Measurements from ENCODE around the gene WDFY4.

DNA sequence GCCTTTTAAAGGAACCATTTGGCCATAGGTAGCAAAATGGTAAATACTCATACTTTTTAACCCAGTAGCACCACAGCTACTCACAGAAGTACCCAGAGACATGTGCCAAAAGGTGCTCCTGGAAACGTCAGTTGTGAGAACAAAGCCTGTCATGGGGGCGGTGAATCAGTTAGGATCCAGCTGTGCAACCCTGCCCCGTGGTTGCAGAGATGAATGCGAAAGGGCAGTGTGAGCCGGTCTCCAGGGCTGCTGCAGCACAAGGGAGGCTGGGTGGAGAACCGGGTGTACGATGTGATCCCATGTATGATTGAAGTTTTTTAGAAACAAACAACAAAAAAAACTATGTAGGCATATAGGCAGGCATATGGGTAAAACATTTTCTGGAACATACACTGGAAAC, 256.3 kb downstream of the WDFY4 start:
- TF ChIP-seq, protein P1, sequence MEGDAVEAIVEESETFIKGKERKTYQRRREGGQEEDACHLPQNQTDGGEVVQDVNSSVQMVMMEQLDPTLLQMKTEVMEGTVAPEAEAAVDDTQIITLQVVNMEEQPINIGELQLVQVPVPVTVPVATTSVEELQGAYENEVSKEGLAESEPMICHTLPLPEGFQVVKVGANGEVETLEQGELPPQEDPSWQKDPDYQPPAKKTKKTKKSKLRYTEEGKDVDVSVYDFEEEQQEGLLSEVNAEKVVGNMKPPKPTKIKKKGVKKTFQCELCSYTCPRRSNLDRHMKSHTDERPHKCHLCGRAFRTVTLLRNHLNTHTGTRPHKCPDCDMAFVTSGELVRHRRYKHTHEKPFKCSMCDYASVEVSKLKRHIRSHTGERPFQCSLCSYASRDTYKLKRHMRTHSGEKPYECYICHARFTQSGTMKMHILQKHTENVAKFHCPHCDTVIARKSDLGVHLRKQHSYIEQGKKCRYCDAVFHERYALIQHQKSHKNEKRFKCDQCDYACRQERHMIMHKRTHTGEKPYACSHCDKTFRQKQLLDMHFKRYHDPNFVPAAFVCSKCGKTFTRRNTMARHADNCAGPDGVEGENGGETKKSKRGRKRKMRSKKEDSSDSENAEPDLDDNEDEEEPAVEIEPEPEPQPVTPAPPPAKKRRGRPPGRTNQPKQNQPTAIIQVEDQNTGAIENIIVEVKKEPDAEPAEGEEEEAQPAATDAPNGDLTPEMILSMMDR (IDR thresholded peaks at IDR 0.05; ENCODE audit: insufficient read depth, low read length, poor library complexity, severe bottlenecking): no peak
- no peak for TF ChIP-seq EZH2phosphoT487 (conservative IDR thresholded peaks at IDR 0.05; ENCODE audit: low read length)
